ENCODE data around the gene PCNX2. TPM values are rescaled to one million over a fixed set of nuclear protein-coding genes. Genes with fewer than 3 reads are reported as not detected.

Gene PCNX2
- polyA plus RNA-seq, 3 donors, result 0.29 to 7.9 (median 0.62) TPM

- Histone ChIP-seq H3K9ac (ENCODE audit: insufficient read depth, low read length, poor library complexity, severe bottlenecking) (no peak overlapping the region), H3K4me2 (replicated peaks; ENCODE audit: extremely low read depth, low read length, poor library complexity, severe bottlenecking) (no peak overlapping the region), H3K9me3 (replicated peaks in 1 of 2; ENCODE audit: control insufficient read depth in 1 of 2, insufficient read depth in 1 of 2, low read length in 2 of 2) (no peaks in the 10 kb centered on the region), H3K27ac (ENCODE audit: low read depth in 1 of 2, low read length in 2 of 2) (no peak overlapping the region), H3K4me3 (replicated peaks in 1 of 3; ENCODE audit: low read depth in 2 of 3, low read length in 3 of 3) (no peak overlapping the region), H3K27me3 (ENCODE audit: control insufficient read depth in 2 of 2, insufficient read depth in 2 of 2, low read length in 2 of 2) (no peaks in the 10 kb centered on the region), H3K4me1 (ENCODE audit: control insufficient read depth in 1 of 2, insufficient read depth in 2 of 2, low read length in 2 of 2) (peaks cover 0 to 15% of the 10 kb centered on the region in 2 donors), H3K36me3 (replicated peaks in 1 of 2; ENCODE audit: control insufficient read depth in 1 of 2, insufficient read depth in 2 of 2, low read length in 2 of 2) (no peaks in the 10 kb centered on the region), H2AFZ (ENCODE audit: insufficient read depth, low read depth, low read length, poor library complexity, severe bottlenecking) (peak overlapping the region; percentile 56), H4K20me1 (ENCODE audit: insufficient read depth, low read length) (no peaks in the 10 kb centered on the region), H3K79me2 (ENCODE audit: insufficient read depth, low read length) (no peaks in the 10 kb centered on the region)
- whole genome bisulfite sequencing (ENCODE audit: insufficient coverage), result 30% methylated on average over 4 of the region's 5 CpGs
- TF ChIP-seq CTCF (IDR thresholded peaks at IDR 0.05), result no peak
- H3K27ac Mint-ChIP-seq, result peak overlapping the region in 4 of 7 donors; percentile 54 to 69 (median 62)
- H3K36me3 Mint-ChIP-seq, result no peaks in the 10 kb centered on the region
- no peaks in the 10 kb centered on the region for H3K27me3 Mint-ChIP-seq (ENCODE audit: low read depth in 3 of 3)
- H3K4me1 Mint-ChIP-seq, result peaks cover 11% of the 10 kb centered on the region
- H3K9me3 Mint-ChIP-seq, result peaks cover 0 to 8% (median 5%) of the 10 kb centered on the region in 7 donors
- DNase-seq, result peak; percentile 18 to 40 (median 25)
- H3K4me3 Mint-ChIP-seq, result no peak overlapping the region
- intact Hi-C loops (cut with micrococcal nuclease), result no loop called here
These were observed 351.2 kb downstream of the PCNX2 start for GRCh38 chr1:232944347-232944746.

GRCh38 chr1:232943679-232944252 lies 351.8 kb downstream of the PCNX2 start:
- no peak overlapping the region for H3K27ac ChIP-seq (ENCODE audit: low read depth in 1 of 2, low read length in 2 of 2)
- WGBS (ENCODE audit: insufficient coverage), result no CpG with 5 or more reads among the region's 9 CpGs
- H3K4me3 Mint-ChIP-seq, result no peak overlapping the region
- no peaks in the 10 kb centered on the region for H3K27me3 Mint-ChIP-seq (ENCODE audit: low read depth in 3 of 3)
- no peaks in the 10 kb centered on the region for H4K20me1 ChIP-seq (ENCODE audit: insufficient read depth, low read length)
- no peak for TF ChIP-seq CTCF (IDR thresholded peaks at IDR 0.05)
- H3K27ac Mint-ChIP-seq, result peak overlapping the region in 1 of 7 donors; percentile 75
- peaks cover 11% of the 10 kb centered on the region for H3K4me1 Mint-ChIP-seq
- no peaks in the 10 kb centered on the region for H3K9me3 ChIP-seq (replicated peaks in 1 of 2; ENCODE audit: control insufficient read depth in 1 of 2, insufficient read depth in 1 of 2, low read length in 2 of 2)
- H3K79me2 ChIP-seq (ENCODE audit: insufficient read depth, low read length), result no peaks in the 10 kb centered on the region
- no peaks in the 10 kb centered on the region for H3K36me3 ChIP-seq (replicated peaks in 1 of 2; ENCODE audit: control insufficient read depth in 1 of 2, insufficient read depth in 2 of 2, low read length in 2 of 2)
- H3K27me3 ChIP-seq (ENCODE audit: control insufficient read depth in 2 of 2, insufficient read depth in 2 of 2, low read length in 2 of 2), result no peaks in the 10 kb centered on the region
- H3K9ac ChIP-seq (ENCODE audit: insufficient read depth, low read length, poor library complexity, severe bottlenecking), result no peak overlapping the region
- no peak overlapping the region for H3K4me3 ChIP-seq (replicated peaks in 1 of 3; ENCODE audit: low read depth in 2 of 3, low read length in 3 of 3)
- no peaks in the 10 kb centered on the region for H3K36me3 Mint-ChIP-seq
- peak overlapping the region; percentile 56 for H2AFZ ChIP-seq (ENCODE audit: insufficient read depth, low read depth, low read length, poor library complexity, severe bottlenecking)
- peaks cover 0 to 15% of the 10 kb centered on the region in 2 donors for H3K4me1 ChIP-seq (ENCODE audit: control insufficient read depth in 1 of 2, insufficient read depth in 2 of 2, low read length in 2 of 2)
- peaks cover 0 to 10% (median 5%) of the 10 kb centered on the region in 7 donors for H3K9me3 Mint-ChIP-seq
- DNase-seq, result no peak
- intact Hi-C loops (cut with micrococcal nuclease), result no loop called here
- no peak overlapping the region for H3K4me2 ChIP-seq (replicated peaks; ENCODE audit: extremely low read depth, low read length, poor library complexity, severe bottlenecking)

Measured in CD14-positive monocyte (primary cell).